ENCODE results near the gene C11orf24.
A peak's percentile ranks its signal among the peaks of the same experiment; 100 is the strongest.
"Not testable (repeated sequence)": the region's sequence is repeated elsewhere in the genome, so short reads cannot be mapped to it uniquely, and the experiment has no call there.

Gene C11orf24

DNA sequence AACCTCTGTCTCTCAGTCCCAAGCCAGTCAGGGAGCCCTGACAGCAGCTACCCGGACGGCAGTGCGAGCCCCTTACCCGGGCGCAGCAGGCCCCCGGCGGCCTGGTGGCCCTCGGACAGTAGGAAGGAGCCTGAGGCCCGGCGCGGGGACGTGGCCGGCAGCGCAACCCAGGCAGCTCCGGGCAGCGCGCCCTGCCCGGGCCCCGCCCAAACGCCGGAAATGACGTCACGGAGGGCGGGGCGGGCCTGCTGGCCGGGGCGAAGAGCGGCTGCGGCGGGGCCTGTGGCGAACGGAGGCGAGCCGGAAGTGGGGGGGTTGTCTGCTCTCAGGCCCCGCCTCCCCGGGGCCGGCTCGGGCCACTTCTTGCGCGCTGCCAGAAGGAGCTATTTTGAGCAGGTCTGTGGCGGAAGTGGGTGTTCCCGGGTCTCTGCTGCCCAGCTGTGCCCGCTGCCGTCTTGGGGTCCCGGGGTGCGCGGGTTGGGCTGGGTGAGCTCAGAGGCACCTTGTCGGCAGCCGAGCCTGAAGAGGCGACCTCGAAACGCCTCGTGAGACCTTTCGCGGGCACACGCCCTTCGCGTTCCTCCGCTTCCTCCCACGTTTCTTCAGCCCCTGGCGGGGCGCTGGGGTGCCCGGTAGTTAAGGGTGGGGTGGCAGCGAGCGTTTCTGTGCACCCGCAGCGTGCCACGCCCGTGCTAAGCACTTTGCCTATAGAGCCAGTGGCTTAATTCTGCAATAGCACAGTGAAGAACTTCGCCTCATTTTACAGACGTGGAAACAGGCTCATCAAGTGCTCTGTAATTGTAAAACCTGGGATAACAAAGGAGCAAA, at the start of gene C11orf24:
C11orf24 (minus strand) TSS at position 193 of the 828 bp plus-strand sequence. CDS start 8,206 bp downstream, outside the sequence.
- peak; percentile 92 to 93 for DNase-seq

DNA sequence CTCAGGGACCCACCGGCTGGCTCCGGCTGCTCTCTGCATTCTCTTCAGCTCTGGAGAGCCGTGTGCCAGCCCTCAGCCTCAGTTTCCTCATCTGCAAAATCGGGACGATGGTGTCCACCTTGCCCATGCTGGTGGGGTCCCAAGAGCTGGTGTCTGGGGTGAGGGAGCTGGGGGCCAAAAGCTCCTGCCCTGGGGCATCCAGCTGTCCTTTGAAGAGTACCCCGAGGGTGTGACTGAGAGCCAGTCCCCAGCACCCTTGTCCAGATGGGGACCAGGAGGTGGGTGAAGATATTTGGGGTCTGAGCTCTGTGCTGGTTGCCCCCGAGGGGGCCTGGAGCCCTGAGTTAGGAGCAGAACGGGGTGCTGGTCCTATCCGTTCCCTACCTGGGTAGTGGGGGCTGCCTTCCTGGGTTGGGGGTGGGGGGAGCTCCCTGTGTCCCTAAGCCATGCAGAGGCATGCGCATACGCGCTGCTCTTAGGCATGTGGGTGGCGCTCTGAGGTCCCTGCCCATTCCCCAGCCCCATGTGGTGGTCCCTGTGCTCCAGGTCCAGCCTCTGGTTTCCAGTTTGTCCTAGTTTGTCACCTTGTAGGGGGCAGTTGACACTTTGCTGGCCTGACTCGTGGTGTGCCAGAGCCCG, 45.5 kb upstream of the C11orf24 start:
- DNase-seq, result no peak

DNA sequence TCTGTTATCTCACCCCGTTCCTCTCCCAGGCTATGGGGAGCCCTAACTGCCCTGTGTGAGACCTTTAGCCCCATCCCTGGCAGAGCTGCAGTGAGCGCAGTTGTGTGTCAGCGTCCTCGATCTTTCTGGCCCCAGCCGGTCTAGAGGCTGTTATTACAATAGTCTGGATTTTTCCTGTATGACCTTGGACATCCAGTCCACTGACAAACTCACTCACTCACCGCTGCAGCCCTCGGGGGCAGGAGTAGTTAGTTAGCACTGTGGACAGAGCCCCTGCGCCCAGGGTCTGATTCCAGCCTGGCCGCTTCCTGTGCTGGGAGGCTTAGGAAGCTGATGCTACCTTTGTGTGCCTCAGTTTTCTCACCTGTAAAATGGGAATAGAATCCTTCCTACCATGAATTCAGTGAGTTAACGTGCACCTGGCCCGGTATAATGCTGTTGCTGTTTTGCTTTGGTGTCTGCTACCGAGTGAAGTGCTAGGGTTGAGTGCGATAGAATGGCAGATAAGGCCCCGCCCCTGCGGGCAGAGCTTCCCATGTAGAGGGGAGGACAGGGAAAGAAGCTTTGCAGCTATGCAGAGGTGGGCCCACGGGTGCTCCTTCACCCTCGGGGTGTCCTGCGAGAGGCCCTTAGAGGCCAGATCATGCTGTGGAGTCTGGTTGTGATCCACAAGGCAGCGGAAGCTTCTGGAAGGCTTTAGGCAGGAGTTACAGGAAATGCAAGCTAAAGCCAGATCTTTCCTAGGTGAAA, 43.6 kb upstream of the C11orf24 start:
- DNase-seq, result no peak

DNA sequence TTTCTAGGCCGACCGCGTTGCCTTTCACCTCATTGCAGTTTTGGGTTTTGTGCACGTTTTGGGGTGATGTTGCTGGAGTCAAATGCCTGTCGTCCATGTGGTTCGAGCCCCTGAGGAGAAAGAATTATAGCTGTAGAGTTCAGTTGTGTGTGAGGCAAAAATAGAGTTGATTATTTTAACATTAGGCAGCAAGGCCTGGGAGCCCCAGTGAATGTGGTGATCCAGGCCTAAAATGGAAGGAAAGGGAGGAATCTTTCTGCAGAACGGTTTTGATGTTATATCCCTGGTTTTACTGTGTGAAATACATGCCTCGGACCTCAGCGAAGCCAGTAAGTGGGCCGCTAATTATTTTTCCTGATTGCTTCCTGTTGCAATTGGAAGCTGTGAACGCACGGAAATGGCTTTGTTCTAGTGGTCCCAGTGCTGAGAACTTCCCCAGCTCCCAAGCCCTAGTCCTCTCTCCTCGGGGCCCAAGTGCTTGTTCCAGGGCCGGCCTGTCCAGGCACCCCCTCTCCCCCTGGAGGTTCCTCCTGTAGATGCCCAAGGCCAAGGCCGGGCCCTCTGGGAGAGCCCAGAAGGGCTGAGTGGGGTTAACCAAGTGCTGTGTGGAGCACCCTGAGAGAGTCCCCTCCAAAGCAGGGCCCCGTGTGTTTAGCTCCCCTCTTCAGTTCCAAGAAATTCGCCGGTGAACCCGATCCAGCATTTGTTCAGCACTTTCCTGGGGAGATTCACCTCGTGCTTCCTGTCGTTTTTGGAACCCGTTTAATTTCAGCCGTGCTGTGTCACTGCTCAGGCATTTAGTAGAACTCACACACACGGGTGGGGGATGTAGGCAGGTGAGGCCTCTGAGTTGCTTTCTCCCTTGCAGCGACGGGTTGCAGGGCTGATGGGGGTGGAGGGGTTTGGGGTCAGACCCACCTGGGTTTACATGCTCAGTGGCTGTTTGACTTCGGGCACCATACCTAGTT, 42.7 kb upstream of the C11orf24 start:
- DNase-seq, result peak in 1 of 2 experiments; percentile 26

DNA sequence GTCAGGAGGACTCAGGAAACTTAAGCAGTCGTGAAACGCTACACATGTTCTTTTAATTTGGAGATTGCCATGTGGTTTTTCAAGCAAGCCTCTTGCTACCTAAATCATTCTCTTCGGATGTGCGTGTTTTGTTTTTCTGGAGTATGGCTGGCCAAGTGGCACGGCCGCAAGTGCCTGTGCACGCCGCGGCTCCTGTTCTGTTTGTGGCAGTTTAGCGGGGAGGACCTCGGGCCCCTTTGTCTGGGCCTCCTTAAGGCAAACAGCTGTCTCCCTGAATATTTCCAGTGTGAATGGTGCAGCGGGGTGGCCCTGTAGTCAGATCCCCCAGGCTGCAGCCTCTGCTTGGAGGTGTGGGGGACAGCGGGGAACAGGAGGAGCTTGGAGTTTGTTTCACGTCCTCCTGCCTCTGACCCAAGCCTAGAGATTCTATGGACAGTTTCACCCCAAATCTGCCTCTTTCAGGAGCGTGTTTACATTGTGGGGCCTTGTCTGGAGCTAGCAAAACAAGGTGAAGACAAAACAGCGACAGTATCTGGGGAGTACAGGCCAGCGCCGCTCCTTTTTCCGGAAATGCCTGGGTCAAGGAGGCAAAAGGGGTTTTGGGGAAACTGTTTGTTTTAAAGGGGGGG, 41.9 kb upstream of the C11orf24 start:
- peak; percentile 20 to 28 for DNase-seq

DNA sequence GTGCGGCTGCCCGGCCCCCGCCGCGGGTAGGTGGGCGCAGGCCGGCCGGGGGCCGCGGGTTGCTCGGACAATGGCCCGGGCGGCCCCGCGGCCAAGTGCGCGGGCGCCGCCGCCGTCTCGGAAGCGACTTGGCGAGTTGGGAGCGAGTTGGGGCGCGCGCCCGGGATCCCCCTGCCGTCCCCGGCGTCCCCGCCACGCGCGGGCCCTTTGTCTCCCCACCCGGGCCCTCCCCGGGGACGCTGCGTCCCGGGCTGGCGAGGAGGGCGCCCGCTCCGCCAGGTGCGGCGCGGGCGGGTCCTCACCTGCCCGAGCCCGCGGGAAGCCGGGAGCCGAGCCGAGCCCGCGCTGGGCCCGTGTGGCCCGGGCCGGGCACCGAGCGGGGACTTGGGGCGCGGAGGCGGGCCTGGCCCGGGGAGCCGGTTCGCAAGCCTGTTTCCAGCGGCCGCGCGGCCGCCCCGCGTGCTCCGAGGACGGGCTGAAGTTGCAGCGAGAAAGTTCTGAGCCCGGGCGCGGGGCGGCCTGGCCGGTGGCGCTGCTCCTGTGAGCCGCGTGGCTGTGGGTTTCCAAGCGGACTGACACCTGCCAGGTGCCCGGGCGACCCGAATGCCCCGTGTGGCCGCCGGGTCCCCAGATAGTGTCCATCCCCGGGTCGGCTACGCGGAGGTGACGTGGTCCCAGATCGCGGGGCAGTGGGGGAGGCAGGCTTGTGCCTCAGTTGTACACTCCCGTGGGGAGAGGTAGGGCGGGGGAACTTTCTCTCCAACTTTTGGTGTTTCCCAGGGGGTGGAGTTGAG, 41.2 kb upstream of the C11orf24 start:
- no peak for DNase-seq

DNA sequence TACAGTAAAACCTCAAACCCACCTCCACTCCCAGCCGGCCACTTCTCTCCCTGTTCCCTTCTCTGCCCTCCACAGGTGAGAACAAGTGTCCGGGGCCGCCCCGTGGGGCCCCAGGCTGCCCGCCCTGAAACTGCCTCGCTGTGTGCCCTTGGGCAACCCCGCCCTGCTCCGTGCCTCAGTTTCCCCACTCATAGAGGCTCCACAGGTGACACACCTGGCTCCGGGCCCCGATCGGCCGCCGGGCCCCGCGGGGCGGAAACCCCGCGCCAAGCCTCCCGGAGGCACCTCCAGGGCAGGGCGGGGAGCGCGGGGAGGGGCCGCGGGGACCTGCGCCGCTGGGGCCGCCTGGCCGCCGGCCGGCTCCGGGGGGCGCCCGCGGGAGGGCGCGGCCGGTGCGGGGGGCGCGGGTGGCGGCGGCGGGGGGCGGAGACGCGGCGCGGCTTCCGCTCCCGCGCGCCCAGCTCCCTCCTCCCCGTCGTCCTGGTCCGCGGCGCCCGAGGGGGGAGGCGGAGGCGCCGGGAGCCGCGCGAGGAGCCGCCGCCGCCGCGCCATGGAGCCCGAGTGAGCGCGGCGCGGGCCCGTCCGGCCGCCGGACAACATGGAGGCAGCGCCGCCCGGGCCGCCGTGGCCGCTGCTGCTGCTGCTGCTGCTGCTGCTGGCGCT, 40.5 kb upstream of the C11orf24 start, which contains the start of gene LRP5:
LRP5 (plus strand) TSS at position 475 of the 663 bp plus-strand sequence; CDS start at position 599, 124 bp downstream.
- peak in 1 of 2 experiments; percentile 7 for DNase-seq

DNA sequence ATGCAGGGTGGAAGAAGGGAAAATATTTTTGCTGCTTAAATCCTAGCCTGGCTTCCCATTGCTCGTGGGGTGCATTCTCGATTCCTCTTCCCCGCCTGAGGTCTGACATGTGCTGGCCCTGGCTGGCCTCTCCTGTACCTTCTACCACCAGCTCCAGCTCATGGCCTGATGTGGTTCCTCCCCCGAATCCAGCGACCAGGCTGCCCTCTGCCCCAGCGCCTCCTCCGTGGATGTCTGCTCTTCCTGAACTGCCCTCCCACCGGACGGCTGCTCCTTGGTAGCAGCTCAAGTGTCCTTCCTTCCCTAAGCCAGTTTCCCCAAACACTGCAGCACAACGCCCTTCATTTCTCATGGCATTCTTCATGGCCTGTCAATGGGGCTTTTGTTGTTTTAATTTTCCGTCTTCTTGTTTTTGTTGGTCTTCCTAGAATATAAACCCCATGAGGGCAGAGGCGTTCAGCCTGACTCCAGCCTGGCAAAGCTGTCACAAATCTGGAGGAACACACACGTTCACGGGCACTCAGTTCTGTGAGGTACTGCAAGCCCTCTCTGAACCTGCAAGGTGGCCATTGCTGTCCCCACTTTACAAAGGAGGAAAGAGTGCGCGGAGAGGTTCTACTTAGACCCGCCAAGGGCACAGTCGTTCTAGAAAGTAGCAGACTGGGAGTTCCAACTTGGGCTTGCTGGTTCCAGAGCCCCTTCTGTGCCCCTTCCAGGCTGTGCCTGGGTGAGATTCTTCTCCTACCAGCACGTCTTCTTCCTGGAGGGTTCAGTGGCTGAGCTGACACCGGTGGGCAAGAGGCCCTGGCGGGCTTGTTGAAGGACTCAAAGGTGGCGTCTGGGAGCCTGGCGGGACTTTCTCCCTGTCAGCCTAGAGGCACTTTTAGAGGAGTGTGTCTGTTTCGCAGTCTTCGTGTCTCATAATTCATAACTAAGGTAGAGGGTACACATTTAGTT, 39.7 kb upstream of the C11orf24 start:
- DNase-seq, result peak in 1 of 2 experiments; percentile 6

DNA sequence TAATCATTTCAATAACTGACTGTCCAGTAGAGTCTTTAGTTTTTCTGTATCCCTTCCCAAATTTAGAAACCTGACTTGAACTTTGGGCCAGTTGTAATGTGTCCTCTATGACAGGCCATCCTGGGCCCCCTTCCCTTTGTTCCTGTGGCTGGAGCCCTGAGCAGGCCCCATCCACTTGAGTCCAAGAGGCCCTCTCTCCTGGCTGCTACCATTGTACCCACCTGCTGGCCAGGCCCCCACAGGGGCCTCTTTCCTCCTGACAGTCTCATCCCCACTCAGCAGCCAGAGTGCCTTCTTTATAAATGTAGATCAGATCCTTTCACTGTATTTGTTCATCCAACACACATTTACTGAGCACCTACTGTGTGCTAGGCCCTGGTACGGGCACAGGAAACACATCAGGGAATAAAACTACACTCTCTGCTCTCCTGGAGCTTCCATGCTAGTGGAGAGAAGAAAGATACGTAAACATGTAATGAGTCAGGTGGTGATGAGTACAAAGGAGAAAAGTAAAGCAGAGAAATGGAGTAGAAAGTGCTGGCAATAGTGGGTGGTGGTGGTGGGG, 37.9 kb upstream of the C11orf24 start:
- DNase-seq, result no peak

DNA sequence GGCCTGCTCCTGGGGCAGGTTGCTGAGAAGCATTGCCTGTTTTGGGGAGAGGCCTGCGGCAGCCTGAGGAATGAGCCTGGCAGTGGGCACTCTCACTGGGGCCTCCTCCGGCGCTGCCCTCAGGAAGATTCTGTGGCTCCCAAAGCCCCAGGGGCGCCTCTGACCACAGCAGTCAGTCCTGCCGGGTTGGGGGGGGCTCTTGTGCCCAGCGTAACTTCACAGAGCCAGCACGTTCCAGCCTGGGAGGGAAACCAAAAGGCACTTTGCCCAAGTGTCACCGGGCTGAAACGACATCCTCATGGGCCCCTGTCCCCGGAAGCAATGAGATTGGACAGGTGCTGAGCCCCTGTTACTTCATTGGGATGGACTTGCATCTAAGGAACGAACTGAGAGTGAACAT, 36.3 kb upstream of the C11orf24 start:
- no peak for DNase-seq

DNA sequence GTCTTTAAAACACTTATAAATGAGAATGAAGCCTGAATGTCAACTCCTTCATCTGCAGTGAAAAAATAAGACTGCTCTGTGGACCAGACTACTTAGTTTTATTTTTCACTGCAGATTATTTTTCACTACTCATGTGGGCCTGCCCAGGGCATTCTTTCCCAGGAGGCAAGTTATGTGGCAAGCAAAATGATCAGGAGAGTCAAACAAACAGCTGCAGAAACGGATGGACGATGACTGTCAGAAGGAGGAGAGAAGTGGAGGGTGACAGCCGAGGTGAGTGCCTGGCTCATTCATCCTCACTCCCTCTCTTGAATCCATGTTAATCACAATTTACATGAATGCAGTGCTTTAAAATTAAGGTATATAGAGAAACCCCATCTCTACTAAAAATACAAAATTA, 34.9 kb upstream of the C11orf24 start:
- no peak for DNase-seq

DNA sequence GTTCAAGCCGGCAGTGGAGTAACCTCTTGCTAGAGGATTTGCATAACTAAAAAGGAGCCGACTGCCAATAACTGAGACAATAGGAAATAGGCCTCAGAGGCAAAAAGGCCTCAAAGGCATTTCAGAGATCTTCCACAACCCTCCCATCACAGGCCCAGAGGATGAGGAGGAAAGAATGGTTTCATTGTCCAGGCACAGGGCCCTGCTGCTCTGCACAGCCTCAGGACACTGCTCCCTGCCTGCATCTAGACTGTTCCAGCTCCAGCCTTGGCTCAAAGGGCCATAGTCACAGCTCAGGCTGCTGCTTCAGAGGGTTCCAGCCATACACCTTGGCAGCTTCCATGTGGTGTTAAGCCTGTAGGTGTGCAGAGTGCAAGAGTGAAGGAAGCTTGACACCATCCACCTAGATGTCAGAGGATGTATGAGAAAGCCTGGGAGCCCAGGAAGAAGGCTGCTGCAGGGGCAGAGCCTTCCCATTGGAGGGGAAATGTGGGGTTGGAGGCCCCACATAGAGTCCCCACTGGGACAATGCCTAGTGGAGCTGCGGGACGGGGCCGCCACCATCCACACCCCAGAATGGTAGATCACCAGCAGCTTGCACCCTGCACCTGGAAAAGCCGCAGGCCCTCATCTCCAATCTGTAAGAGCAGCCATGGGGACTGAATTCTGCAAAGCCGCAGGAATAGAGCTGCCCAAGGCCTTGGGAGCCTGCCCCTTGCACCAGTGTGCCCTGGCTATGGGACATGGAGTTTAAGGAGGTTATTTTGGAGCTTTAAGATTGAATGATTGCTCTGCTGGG, 32.4 kb upstream of the C11orf24 start:
- no peak for DNase-seq

DNA sequence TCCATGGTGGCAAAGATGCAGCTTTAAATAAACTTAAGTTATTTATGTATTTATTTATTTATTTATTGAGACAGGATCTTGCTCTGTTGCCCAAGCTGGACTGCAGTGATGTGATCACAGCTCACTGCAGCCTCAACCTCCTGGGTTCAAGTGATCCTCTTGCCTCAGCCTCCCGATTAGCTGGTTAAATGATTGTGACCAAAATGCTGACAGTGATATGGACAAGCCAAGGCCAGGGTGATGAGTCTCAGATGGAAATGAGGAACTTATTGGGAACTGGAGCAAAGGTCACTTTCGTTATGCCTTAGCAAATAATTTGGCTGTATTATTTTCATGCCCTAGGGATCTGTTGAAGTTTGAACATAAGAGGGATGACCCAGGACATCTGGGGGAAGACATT, 31.3 kb upstream of the C11orf24 start:
- DNase-seq, result no peak

DNA sequence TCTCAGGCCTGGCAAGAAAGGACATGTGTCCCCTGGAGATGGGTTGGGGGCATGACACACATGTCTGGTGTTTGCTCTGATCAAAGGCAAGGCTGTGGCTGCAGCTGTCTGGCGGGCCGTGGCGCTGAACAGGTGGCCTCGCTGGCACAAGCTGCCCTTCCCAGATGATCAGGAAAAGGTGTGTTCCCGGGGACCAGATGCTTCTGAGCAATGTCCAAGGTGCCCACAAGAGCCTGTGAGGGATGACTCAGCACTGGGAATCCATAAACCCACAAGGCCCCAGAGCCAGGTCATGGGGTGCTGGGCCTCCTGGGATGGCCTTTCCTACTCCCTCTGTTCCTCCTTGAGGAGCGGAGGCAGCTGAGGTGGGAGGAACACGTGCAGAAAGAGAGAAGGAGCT, 30.9 kb upstream of the C11orf24 start:
- DNase-seq, result no peak

DNA sequence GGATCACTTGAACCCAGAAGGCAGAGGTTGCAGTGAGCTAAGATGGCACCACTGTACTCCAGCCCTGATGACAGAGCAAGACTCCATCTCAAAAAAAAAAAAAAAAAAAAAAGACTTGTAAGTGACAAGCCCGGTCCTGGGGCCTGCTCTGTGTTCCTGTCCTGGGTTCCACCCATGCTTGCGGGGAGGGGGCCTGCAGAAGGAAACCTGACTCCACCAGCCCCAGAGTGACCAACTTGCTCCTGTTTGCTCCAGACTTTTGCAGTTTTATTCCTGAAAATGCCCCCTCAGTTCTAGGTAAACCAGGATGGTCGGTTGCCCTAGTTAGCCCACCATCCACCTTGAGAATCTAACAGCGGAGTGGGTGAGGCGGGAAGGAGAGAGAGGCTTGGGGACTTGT, 30.5 kb upstream of the C11orf24 start:
- no peak for DNase-seq

DNA sequence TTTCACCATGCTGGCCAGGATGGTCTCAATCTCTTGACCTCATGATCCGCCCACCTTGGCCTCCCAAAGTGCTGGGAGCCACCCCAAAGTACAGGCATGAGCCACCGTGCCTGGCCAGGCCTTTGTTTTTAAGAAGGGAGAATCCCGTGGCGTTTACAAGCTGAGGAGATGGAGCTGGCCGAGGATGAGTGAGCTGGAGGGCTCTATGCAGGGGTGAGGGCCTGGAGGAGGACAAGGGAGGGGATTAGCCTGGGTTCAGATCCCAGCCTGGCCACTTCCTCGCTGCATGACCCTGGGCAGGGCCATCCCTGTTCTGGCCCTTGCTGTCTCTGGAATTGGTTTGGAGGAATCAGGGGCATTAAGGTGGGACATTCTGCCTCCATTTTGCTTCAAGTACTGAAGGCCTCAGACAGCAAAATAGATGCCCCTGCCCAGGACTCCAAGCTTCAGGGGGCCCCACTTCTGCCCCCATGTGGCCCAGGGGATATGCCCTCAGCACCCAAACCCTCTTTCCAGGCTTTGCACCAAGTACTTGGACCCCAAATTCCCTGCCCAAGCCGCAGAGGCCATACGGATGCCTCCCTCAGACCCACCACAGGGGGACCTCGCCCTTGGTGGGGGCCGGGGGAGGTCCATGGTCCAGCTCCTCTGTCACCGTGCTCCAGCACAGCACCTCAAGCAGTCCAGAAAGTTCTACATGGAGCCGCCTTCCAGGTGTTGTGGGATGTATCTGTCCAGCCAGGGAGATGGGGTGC, 28.5 kb upstream of the C11orf24 start:
- DNase-seq, result no peak

DNA sequence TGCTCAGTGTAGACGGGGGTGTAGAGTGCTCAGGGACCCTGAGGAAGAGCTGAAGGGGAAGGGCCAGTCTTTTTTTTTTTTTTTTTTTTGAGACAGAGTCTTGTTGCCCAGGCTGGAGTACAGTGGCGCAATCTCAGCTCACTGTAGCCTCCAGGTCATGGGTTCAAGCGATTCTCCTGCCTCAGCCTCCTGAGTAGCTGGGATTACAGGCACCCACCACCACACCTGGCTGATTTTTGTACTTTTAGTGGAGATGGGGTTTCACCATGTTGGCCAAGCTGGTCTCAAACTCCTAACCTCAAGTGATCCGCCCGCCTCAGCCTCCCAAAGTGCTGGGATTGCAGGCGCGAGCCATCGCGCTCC, 27.7 kb upstream of the C11orf24 start:
- DNase-seq, result not testable (repeated sequence)

Data from Kasumi-1 (cell line).